Measurements from ENCODE around the gene SDR42E2. TPM values are rescaled to one million over a fixed set of nuclear protein-coding genes. Genes with fewer than 3 reads are reported as not detected.

Gene SDR42E2
- total and polyA plus RNA-seq, 10 of the 15 experiments (the other 5 are each of a cell fraction or from before 2014, with no cell fraction given): 0.01 to 0.09 (median 0.08) TPM; not detected in 4

DNA sequence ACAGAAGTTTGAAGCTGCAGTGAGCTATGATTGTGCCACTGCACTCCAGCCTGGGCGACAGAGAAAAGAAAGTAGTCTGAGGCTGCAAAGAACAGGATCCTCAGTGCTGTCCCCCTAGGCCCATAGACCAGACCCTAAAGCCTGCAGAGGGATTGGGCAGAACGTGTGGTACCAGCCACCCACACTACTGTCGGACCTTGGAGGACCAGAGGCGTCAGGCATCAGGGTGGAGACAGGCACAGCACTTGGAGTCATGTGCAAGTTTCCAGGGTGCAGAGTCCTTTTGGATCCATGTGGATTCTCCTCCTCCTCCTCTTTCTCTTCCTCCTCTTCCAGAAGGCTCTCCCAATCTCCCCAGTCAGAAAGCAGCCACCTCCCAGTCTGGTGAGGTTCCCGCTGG lies 2.2 kb downstream of the SDR42E2 start:
- no peaks in the 10 kb centered on the region for H3K79me2 ChIP-seq (ENCODE audit: control insufficient read depth, insufficient read depth, low read length)
- H3K4me1 ChIP-seq (ENCODE audit: control insufficient read depth, insufficient read depth, low read length): no peaks in the 10 kb centered on the region
- CTCF ChIA-PET: no interaction called here
- RAD21 ChIA-PET (ENCODE audit: unreplicated experiment): no interaction called here
- no peaks in the 10 kb centered on the region for H3K9me3 ChIP-seq (replicated peaks; ENCODE audit: control insufficient read depth, insufficient read depth, low read length)
- peaks cover 0 to 2% of the 10 kb centered on the region in 2 experiments; a peak in 3 of 4 replicates for H3K27me3 ChIP-seq (replicated peaks in 1 of 2; ENCODE audit: control insufficient read depth in 2 of 2, insufficient read depth in 2 of 2, low read length in 1 of 2)
- no peak overlapping the region for H3K4me2 ChIP-seq (ENCODE audit: control insufficient read depth, insufficient read depth)
- in situ Hi-C loops (cut with MboI): no loop called here
- POLR2A ChIA-PET: no interaction called here
- no peaks in the 10 kb centered on the region for H3K36me3 ChIP-seq (ENCODE audit: control insufficient read depth in 2 of 2, insufficient read depth in 2 of 2, low read length in 1 of 2)
- no peaks in the 10 kb centered on the region; the same call in 1 of the 2 replicates for H4K20me1 ChIP-seq (ENCODE audit: control insufficient read depth, insufficient read depth)
- no peak overlapping the region for H3K4me3 ChIP-seq
- no peak for DNase-seq (ENCODE audit: low read depth, low spot score)
- FAIRE-seq: no peak
- H3K9ac ChIP-seq (ENCODE audit: control insufficient read depth, insufficient read depth, low read length): no peak overlapping the region
- no peak for TF ChIP-seq ZZZ3 (IDR thresholded peaks at IDR 0.05; ENCODE audit: control insufficient read depth, insufficient read length, low read depth)
- no peak for TF ChIP-seq CHD1 (IDR thresholded peaks at IDR 0.05; ENCODE audit: low read depth, low read length)
- TF ChIP-seq BHLHE40 (IDR thresholded peaks at IDR 0.05; ENCODE audit: borderline replicate concordance in 1 of 2, low read depth in 2 of 2, low read length in 1 of 2): no peak
- no peak for TF ChIP-seq IRF4 (IDR thresholded peaks at IDR 0.05; ENCODE audit: low read depth, low read length)
- TF ChIP-seq, protein P1, sequence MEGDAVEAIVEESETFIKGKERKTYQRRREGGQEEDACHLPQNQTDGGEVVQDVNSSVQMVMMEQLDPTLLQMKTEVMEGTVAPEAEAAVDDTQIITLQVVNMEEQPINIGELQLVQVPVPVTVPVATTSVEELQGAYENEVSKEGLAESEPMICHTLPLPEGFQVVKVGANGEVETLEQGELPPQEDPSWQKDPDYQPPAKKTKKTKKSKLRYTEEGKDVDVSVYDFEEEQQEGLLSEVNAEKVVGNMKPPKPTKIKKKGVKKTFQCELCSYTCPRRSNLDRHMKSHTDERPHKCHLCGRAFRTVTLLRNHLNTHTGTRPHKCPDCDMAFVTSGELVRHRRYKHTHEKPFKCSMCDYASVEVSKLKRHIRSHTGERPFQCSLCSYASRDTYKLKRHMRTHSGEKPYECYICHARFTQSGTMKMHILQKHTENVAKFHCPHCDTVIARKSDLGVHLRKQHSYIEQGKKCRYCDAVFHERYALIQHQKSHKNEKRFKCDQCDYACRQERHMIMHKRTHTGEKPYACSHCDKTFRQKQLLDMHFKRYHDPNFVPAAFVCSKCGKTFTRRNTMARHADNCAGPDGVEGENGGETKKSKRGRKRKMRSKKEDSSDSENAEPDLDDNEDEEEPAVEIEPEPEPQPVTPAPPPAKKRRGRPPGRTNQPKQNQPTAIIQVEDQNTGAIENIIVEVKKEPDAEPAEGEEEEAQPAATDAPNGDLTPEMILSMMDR (IDR thresholded peaks at IDR 0.05 in 2 of 3, conservative IDR thresholded peaks at IDR 0.05 in 1 of 3; ENCODE audit: control insufficient read depth in 2 of 3, extremely low read depth in 1 of 3, insufficient read depth in 1 of 3, low read depth in 3 of 3, low read length in 3 of 3): no peak
- TF ChIP-seq, protein P2, sequence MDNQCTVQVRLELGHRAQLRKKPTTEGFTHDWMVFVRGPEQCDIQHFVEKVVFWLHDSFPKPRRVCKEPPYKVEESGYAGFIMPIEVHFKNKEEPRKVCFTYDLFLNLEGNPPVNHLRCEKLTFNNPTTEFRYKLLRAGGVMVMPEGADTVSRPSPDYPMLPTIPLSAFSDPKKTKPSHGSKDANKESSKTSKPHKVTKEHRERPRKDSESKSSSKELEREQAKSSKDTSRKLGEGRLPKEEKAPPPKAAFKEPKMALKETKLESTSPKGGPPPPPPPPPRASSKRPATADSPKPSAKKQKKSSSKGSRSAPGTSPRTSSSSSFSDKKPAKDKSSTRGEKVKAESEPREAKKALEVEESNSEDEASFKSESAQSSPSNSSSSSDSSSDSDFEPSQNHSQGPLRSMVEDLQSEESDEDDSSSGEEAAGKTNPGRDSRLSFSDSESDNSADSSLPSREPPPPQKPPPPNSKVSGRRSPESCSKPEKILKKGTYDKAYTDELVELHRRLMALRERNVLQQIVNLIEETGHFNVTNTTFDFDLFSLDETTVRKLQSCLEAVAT (IDR thresholded peaks at IDR 0.05): no peak
- TF ChIP-seq HDGF (IDR thresholded peaks at IDR 0.05): no peak
- TF ChIP-seq, protein P3, sequence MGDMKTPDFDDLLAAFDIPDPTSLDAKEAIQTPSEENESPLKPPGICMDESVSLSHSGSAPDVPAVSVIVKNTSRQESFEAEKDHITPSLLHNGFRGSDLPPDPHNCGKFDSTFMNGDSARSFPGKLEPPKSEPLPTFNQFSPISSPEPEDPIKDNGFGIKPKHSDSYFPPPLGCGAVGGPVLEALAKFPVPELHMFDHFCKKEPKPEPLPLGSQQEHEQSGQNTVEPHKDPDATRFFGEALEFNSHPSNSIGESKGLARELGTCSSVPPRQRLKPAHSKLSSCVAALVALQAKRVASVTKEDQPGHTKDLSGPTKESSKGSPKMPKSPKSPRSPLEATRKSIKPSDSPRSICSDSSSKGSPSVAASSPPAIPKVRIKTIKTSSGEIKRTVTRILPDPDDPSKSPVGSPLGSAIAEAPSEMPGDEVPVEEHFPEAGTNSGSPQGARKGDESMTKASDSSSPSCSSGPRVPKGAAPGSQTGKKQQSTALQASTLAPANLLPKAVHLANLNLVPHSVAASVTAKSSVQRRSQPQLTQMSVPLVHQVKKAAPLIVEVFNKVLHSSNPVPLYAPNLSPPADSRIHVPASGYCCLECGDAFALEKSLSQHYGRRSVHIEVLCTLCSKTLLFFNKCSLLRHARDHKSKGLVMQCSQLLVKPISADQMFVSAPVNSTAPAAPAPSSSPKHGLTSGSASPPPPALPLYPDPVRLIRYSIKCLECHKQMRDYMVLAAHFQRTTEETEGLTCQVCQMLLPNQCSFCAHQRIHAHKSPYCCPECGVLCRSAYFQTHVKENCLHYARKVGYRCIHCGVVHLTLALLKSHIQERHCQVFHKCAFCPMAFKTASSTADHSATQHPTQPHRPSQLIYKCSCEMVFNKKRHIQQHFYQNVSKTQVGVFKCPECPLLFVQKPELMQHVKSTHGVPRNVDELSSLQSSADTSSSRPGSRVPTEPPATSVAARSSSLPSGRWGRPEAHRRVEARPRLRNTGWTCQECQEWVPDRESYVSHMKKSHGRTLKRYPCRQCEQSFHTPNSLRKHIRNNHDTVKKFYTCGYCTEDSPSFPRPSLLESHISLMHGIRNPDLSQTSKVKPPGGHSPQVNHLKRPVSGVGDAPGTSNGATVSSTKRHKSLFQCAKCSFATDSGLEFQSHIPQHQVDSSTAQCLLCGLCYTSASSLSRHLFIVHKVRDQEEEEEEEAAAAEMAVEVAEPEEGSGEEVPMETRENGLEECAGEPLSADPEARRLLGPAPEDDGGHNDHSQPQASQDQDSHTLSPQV (IDR thresholded peaks at IDR 0.05): no peak
- no peak overlapping the region for H2AFZ ChIP-seq (ENCODE audit: control insufficient read depth, low read depth, low read length)
- H3K27ac ChIP-seq (ENCODE audit: control insufficient read depth, insufficient read depth): no peak overlapping the region
- ATAC-seq: no peak
- WGBS (ENCODE audit: insufficient coverage, insufficient replicate concordance, low lambda C conversion rate, missing lambda C conversion rate): 60% methylated on average over 5 of the region's 5 CpGs
- BruUV-seq (replicated peaks): no TSS peak
- SMC1A ChIA-PET (ENCODE audit: uncharacterized antibody, unreplicated experiment): no interaction called here
- intact Hi-C loops (cut with micrococcal nuclease; ENCODE audit: unreplicated experiment): no loop called here

All from GM12878 (cell line).